ENCODE data around the gene MSI2. TPM values are rescaled to one million over a fixed set of nuclear protein-coding genes. Genes with fewer than 3 reads are reported as not detected.

Gene MSI2
- total and polyA plus RNA-seq, 12 donors, result 25.5 to 135 (median 121) TPM

DNA sequence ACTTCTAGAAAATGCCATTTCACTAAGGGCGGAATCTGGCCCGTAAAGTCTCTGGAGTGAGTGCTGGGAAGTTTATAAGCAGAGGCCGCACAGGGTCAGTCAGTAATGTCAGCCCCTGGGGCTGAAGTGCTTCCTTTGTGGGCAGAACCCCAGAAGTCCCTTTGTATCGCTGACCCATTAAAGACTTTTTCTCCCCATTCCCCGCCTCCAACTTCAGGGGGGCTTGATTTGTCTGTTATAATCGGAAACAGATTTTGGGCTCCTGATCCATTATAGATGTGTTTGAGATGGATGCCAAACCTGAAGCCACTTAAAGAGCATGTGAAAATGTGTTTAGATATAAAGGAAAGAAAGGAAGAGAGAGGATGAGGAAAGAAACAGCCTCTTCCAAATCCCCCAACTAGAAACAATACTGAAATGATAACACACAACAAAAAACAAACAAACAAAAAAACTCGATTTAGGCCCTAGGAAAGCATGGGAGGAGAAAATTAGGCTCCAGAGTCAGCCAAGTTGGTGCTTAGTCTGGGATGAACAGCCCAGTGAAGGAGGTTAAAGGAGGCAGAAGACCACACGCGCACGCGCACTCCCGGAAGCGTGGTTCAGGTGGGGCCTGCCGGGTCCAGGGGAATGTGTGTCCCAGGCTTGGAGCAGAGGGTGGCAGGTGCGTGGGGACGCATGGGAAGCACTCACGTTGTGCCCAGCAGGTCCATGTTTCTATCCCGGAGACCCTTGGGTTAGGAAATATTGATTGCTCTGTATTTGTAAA is 27.1 kb downstream of the MSI2 start:
- Histone ChIP-seq H3K9me3 (no peaks in the 10 kb centered on the region), H3K36me3 (peaks cover 0 to 4% (median 0%) of the 10 kb centered on the region in 9 donors), H3K27ac (peak overlapping the region in 3 of 10 donors; percentile 3 to 43 (median 41)), H3K27me3 (no peaks in the 10 kb centered on the region), H3K4me1 (peaks cover 5 to 66% (median 44%) of the 10 kb centered on the region in 9 donors), H3K4me3 (no peak overlapping the region)
- DNase-seq (no peak), ATAC-seq (no peak)
- intact Hi-C loops (cut with DNase I), result loop anchor here in 2 of 10 donors (10.0 kb wide), 2 partner anchors 59 to 391 kb away; no protein-coding TSS in a partner anchor
- whole genome bisulfite sequencing, 2 donors, result 90% methylated on average over 18 of the region's 18 CpGs
- TF ChIP-seq, protein P1, sequence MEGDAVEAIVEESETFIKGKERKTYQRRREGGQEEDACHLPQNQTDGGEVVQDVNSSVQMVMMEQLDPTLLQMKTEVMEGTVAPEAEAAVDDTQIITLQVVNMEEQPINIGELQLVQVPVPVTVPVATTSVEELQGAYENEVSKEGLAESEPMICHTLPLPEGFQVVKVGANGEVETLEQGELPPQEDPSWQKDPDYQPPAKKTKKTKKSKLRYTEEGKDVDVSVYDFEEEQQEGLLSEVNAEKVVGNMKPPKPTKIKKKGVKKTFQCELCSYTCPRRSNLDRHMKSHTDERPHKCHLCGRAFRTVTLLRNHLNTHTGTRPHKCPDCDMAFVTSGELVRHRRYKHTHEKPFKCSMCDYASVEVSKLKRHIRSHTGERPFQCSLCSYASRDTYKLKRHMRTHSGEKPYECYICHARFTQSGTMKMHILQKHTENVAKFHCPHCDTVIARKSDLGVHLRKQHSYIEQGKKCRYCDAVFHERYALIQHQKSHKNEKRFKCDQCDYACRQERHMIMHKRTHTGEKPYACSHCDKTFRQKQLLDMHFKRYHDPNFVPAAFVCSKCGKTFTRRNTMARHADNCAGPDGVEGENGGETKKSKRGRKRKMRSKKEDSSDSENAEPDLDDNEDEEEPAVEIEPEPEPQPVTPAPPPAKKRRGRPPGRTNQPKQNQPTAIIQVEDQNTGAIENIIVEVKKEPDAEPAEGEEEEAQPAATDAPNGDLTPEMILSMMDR (IDR thresholded peaks at IDR 0.05), result no peak

DNA sequence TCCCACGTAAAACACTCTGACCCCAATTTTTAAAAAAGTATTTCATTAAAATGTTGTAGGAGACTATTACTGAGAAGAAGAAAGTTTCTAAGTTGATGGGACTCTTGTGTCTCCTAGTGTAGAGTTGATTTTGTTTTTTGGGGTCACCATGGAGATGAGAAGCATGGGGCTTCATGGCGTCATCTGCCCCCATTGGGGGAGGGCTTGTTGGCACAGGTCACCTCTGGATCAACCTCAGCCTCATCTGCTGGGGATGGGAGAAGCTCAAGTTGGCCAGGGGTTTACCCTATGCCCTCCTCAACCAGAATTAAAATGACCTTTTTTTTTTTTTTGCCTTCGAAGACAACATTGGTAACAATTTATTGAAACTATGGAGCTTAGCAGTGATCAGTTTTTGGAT is 28.3 kb downstream of the MSI2 start:
- WGBS, 2 donors, result 81 to 83% methylated on average over 3 of the region's 3 CpGs
- peaks cover 8 to 78% (median 56%) of the 10 kb centered on the region in 9 donors for H3K4me1 ChIP-seq
- TF ChIP-seq, protein P1 (IDR thresholded peaks at IDR 0.05), result no peak
- intact Hi-C loops (cut with DNase I), result loop anchor here in 2 of 10 donors (10.0 kb wide), 2 partner anchors 60 to 390 kb away; no protein-coding TSS in a partner anchor
- H3K27ac ChIP-seq, result peak overlapping the region in 2 of 10 donors; percentile 15 to 47
- no peaks in the 10 kb centered on the region for H3K27me3 ChIP-seq
- ATAC-seq (no peak), DNase-seq (no peak)
- H3K4me3 ChIP-seq, result no peak overlapping the region
- H3K36me3 ChIP-seq, result peaks cover 0 to 4% (median 0%) of the 10 kb centered on the region in 9 donors
- no peaks in the 10 kb centered on the region for H3K9me3 ChIP-seq

DNA sequence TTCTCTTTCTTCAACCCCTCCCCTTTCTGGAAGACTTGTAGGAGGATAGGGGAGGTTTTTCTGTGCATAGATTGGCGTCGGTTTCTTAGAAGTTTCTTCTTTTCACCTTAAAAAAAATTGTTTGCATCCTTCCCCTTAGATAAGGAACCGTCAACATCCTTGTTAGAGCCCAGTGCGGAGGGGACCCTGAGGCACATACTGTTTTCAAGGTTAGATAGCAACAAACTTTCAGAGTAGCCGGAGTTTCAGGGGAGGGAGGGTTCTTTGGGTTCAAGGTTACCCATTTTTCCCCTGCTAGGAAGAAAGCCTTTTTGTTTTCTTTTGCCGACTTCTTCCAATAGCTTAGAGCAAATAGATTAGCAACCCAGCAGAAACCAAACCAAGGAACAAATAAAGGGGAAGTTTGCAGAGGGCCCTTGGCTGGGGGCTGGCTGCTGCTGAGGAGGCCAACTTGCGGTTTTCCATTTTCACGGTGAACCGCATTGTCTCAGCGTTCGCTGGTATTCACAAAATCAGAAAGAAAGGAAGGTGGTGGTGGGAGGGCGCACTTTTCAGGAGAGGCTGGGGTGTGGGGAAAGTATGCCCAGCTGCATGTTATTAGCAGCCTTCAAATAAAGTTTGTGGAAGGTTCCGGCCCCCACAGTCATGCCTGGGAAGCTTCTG is 28.8 kb downstream of the MSI2 start:
- TF ChIP-seq, protein P1 (IDR thresholded peaks at IDR 0.05), result no peak
- DNase-seq, result no peak
- intact Hi-C loops (cut with DNase I), result loop anchor here in 3 of 10 donors (5.0 to 10.0 kb wide), 3 partner anchors 60 to 390 kb away; no protein-coding TSS in a partner anchor
- 72 to 77% methylated on average over 13 of the region's 13 CpGs for WGBS, 2 donors
- no peak for ATAC-seq
- Histone ChIP-seq H3K4me3 (no peak overlapping the region), H3K36me3 (peaks cover 0 to 4% (median 0%) of the 10 kb centered on the region in 9 donors), H3K27me3 (no peaks in the 10 kb centered on the region), H3K4me1 (peaks cover 8 to 78% (median 62%) of the 10 kb centered on the region in 9 donors), H3K9me3 (no peaks in the 10 kb centered on the region), H3K27ac (peak overlapping the region in 3 of 10 donors; percentile 1 to 47 (median 15))

DNA sequence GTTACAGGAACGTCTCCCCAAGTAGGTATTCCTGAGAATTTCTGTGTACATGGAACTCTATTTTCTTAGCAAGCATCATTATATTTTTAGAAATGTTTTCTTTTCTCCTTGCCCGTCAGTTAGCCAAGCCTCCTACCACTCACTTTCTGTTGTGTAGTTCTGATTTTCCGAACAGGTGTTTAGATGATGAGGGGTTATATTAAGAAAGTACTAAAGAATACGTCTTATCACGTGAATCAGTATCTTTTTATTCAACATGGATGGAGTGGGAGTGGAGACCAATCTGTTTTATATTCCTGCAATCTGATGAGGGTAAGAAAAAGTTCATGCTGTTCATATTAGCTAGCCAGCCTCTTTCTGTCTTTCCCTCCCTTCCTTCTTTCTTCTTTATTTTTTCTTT is 29.4 kb downstream of the MSI2 start:
- Histone ChIP-seq H3K27me3 (no peaks in the 10 kb centered on the region), H3K4me3 (no peak overlapping the region), H3K36me3 (peaks cover 0 to 4% (median 0%) of the 10 kb centered on the region in 9 donors), H3K27ac (peak overlapping the region in 3 of 10 donors; percentile 1 to 47 (median 15)), H3K9me3 (no peaks in the 10 kb centered on the region), H3K4me1 (peaks cover 8 to 80% (median 64%) of the 10 kb centered on the region in 9 donors)
- no peak for ATAC-seq
- intact Hi-C loops (cut with DNase I), result loop anchor here in 3 of 10 donors (5.0 to 10.0 kb wide), 3 partner anchors 61 to 389 kb away; no protein-coding TSS in a partner anchor
- WGBS, 2 donors, result 54 to 71% methylated on average over 5 of the region's 5 CpGs
- DNase-seq, result no peak
- TF ChIP-seq, protein P1 (IDR thresholded peaks at IDR 0.05), result no peak
